ENCODE data around the gene MICALL1.

Gene MICALL1

GRCh38 chr22:37953062-37953436, 47.0 kb downstream of the MICALL1 start:
- TF ChIP-seq CTCF (IDR thresholded peaks at IDR 0.05) = no peak

GRCh38 chr22:37953437-37954179, 47.5 kb downstream of the MICALL1 start, which contains the start of the genes C22orf23 and POLR2F:
Gene C22orf23, minus strand, starts transcription at chr22:37953601. Its CDS starts 452 bp downstream, at chr22:37953149.
Gene POLR2F, plus strand, starts transcription at chr22:37953699. Its CDS starts 89 bp downstream, at chr22:37953788.
- no peak for TF ChIP-seq CTCF (IDR thresholded peaks at IDR 0.05)

- no peak for TF ChIP-seq CTCF (IDR thresholded peaks at IDR 0.05)
Observed at GRCh38 chr22:37954686-37955085, 48.6 kb downstream of the MICALL1 start.

- TF ChIP-seq CTCF (IDR thresholded peaks at IDR 0.05) = no peak
Observed at GRCh38 chr22:37957232-37957631, 51.1 kb downstream of the MICALL1 start.

- no peak for TF ChIP-seq CTCF (IDR thresholded peaks at IDR 0.05)
Observed at GRCh38 chr22:37959231-37959825, 53.2 kb downstream of the MICALL1 start.

GRCh38 chr22:37961062-37961461, 55.0 kb downstream of the MICALL1 start:
- no peak for TF ChIP-seq CTCF (IDR thresholded peaks at IDR 0.05)

GRCh38 chr22:37965940-37966664, 60.0 kb downstream of the MICALL1 start:
- TF ChIP-seq CTCF (IDR thresholded peaks at IDR 0.05) = no peak

Measured in LNCAP (cell line).